Loucy (cell line): Measurements from ENCODE around the gene NLGN4X.

Source experiments
- H2AFZ ChIP-seq: fragments of 200-600 bp; sonication (generic); 2 replicates; pipeline ENCODE4 v1.6.0; 2016; ENCODE audit warnings: antibody characterized with exemption, mild to moderate bottlenecking, low read length, moderate library complexity
- H3F3A ChIP-seq: fragments of 200-600 bp; 2 replicates; pipeline ENCODE4 v1.6.0; 2016; ENCODE audit warnings: antibody characterized with exemption, low read depth, mild to moderate bottlenecking
- H3K27me3 ChIP-seq: fragments of 200-600 bp; sonication (generic); 2 replicates; pipeline ENCODE4 v1.6.1; 2014; ENCODE audit warnings: low read length, mild to moderate bottlenecking; ENCODE audit not compliant: insufficient read depth, poor library complexity, severe bottlenecking
- H3K36me3 ChIP-seq: fragments of 200-600 bp; sonication (generic); 2 replicates; pipeline ENCODE4 v1.6.1; 2016; ENCODE audit warnings: low read length; ENCODE audit not compliant: insufficient read depth
- H3K4me1 ChIP-seq: fragments of 200-600 bp; sonication (generic); 2 replicates; pipeline ENCODE4 v1.5.1; 2014; ENCODE audit warnings: low read length, mild to moderate bottlenecking; ENCODE audit not compliant: insufficient read depth, poor library complexity, severe bottlenecking
- H3K4me2 ChIP-seq: fragments of 200-600 bp; sonication (generic); 2 replicates; pipeline ENCODE4 v1.6.0; 2014; ENCODE audit warnings: antibody characterized with exemption, low read length, low read depth, mild to moderate bottlenecking; ENCODE audit not compliant: poor library complexity, severe bottlenecking
- H3K4me3 ChIP-seq: fragments of 200-600 bp; sonication (generic); 2 replicates; pipeline ENCODE4 v1.5.1; 2014; ENCODE audit warnings: low read length, mild to moderate bottlenecking, mixed read lengths; ENCODE audit not compliant: poor library complexity, severe bottlenecking
- H3K79me2 ChIP-seq: fragments of 200-600 bp; sonication (generic); 2 replicates; pipeline ENCODE4 v1.6.1; 2014; ENCODE audit warnings: low read length; ENCODE audit not compliant: insufficient read depth
- H3K9ac ChIP-seq: fragments of 200-600 bp; sonication (generic); 2 replicates; pipeline ENCODE4 v1.6.0; 2014; ENCODE audit warnings: mild to moderate bottlenecking, low read depth, low read length, moderate library complexity; ENCODE audit not compliant: poor library complexity, severe bottlenecking
- H3K9me2 ChIP-seq: fragments of 200-600 bp; sonication (generic); replicated peaks from 2 replicates; pipeline ENCODE4 v1.6.1; 2016; ENCODE audit warnings: low read depth, low read length, mixed read lengths
- H3K9me3 ChIP-seq: fragments of 200-600 bp; sonication (generic); 2 replicates; pipeline ENCODE4 v1.6.1; 2014; ENCODE audit warnings: mild to moderate bottlenecking, antibody characterized with exemption, low read length, low read depth; ENCODE audit not compliant: insufficient read depth
- H4K20me1 ChIP-seq: fragments of 200-600 bp; sonication (generic); 2 replicates; pipeline ENCODE4 v1.6.0; 2014; ENCODE audit warnings: antibody characterized with exemption, low read length, mild to moderate bottlenecking; ENCODE audit not compliant: insufficient read depth, poor library complexity, severe bottlenecking
- CTCF ChIP-seq: fragments of 200-600 bp; sonication (generic); conservative IDR thresholded peaks from 2 replicates; pipeline ENCODE4 v1.5.1; 2014; ENCODE audit warnings: mild to moderate bottlenecking, antibody characterized with exemption, low read length
- EZH2phosphoT487 ChIP-seq: fragments of 200-600 bp; IDR thresholded peaks from 2 replicates; pipeline ENCODE4 v1.6.1; 2018; ENCODE audit warnings: antibody characterized with exemption, mild to moderate bottlenecking, moderate library complexity, borderline replicate concordance

NLGN4X gene

GRCh38 chrX:6019076-6019475 lies 209.6 kb downstream of the NLGN4X start:
- no peaks in the 10 kb centered on the region for H3F3A ChIP-seq
- TF ChIP-seq CTCF (no peak), EZH2phosphoT487 (no peak)
- peaks cover 10% of the 10 kb centered on the region for H3K4me1 ChIP-seq
- no peak overlapping the region for H3K9ac ChIP-seq
- H3K79me2 ChIP-seq: no peaks in the 10 kb centered on the region
- H2AFZ ChIP-seq: no peak overlapping the region
- no peaks in the 10 kb centered on the region for H4K20me1 ChIP-seq
- no peak overlapping the region for H3K4me2 ChIP-seq
- no peaks in the 10 kb centered on the region for H3K9me3 ChIP-seq
- no peaks in the 10 kb centered on the region for H3K27me3 ChIP-seq
- H3K4me3 ChIP-seq: no peak overlapping the region
- no peaks in the 10 kb centered on the region for H3K36me3 ChIP-seq
- no peaks in the 10 kb centered on the region for H3K9me2 ChIP-seq

- Histone ChIP-seq H3K79me2 (no peaks in the 10 kb centered on the region), H3K9me2 (no peaks in the 10 kb centered on the region), H3K4me1 (no peaks in the 10 kb centered on the region), H4K20me1 (no peaks in the 10 kb centered on the region), H3K36me3 (no peaks in the 10 kb centered on the region), H3K9ac (no peak overlapping the region), H3K4me3 (no peak overlapping the region), H3K4me2 (no peak overlapping the region), H2AFZ (no peak overlapping the region), H3K27me3 (no peaks in the 10 kb centered on the region), H3F3A (no peaks in the 10 kb centered on the region), H3K9me3 (no peaks in the 10 kb centered on the region)
- TF ChIP-seq EZH2phosphoT487 (no peak), CTCF (no peak)
These were observed 213.2 kb downstream of the NLGN4X start for GRCh38 chrX:6015423-6015822.

- Histone ChIP-seq H3K4me3 (no peak overlapping the region), H3K9me3 (no peaks in the 10 kb centered on the region), H2AFZ (no peak overlapping the region), H3K79me2 (no peaks in the 10 kb centered on the region), H3K36me3 (no peaks in the 10 kb centered on the region), H3K9me2 (no peaks in the 10 kb centered on the region), H3K4me1 (no peaks in the 10 kb centered on the region), H3K4me2 (no peak overlapping the region), H3F3A (no peaks in the 10 kb centered on the region), H3K9ac (no peak overlapping the region), H4K20me1 (no peaks in the 10 kb centered on the region), H3K27me3 (no peaks in the 10 kb centered on the region)
- no peak for TF ChIP-seq CTCF
- no peak for TF ChIP-seq EZH2phosphoT487
These were observed 216.3 kb downstream of the NLGN4X start for GRCh38 chrX:6012357-6012756.
